HG03135 (cell line): Measurements from ENCODE around the gene MFAP4.

Source experiments
- ATAC-seq: cut with Tn5 transposase; IDR thresholded peaks from one replicate; pipeline ENCODE4 v1.9.1; 2021; ENCODE audit warnings: mild to moderate bottlenecking, moderate library complexity; ENCODE audit not compliant: unreplicated experiment

The MFAP4 gene

GRCh38 chr17:19387921-19388521 lies 1.0 kb upstream of the MFAP4 start:
- ATAC-seq: no peak

- no peak for ATAC-seq
These were observed 700 bp downstream of the MFAP4 start for GRCh38 chr17:19386051-19386929.

- ATAC-seq: no peak
These were observed 1.4 kb downstream of the MFAP4 start for GRCh38 chr17:19385521-19385983.

GRCh38 chr17:19384723-19385391 lies 2.1 kb downstream of the MFAP4 start:
- no peak for ATAC-seq

- ATAC-seq: no peak
These were observed 3.1 kb downstream of the MFAP4 start for GRCh38 chr17:19383681-19384470.

GRCh38 chr17:19382531-19383444 lies 4.2 kb downstream of the MFAP4 start:
- no peak for ATAC-seq

- ATAC-seq: no peak
These were observed 5.1 kb downstream of the MFAP4 start for GRCh38 chr17:19381741-19382444.

GRCh38 chr17:19381361-19381740 lies 5.6 kb downstream of the MFAP4 start:
- no peak for ATAC-seq

GRCh38 chr17:19380481-19381301 lies 6.3 kb downstream of the MFAP4 start:
- ATAC-seq: no peak

- ATAC-seq: no peak
These were observed 7.5 kb downstream of the MFAP4 start for GRCh38 chr17:19379361-19380065.

GRCh38 chr17:19378416-19379360 lies 8.3 kb downstream of the MFAP4 start, which contains the start of gene MAPK7:
TSS of gene MAPK7 (plus strand) at chr17:19378498. CDS start at chr17:19378901, 403 bp downstream.
- peak; percentile 13 for ATAC-seq

GRCh38 chr17:19377602-19378415 lies 9.2 kb downstream of the MFAP4 start:
- ATAC-seq: peak; percentile 88

GRCh38 chr17:19376811-19377210 lies 10.2 kb downstream of the MFAP4 start:
- no peak for ATAC-seq

- no peak for ATAC-seq
These were observed 11.3 kb downstream of the MFAP4 start for GRCh38 chr17:19375732-19376131.

GRCh38 chr17:19374136-19374535 lies 12.9 kb downstream of the MFAP4 start:
- ATAC-seq: no peak
